Parietal lobe (tissue), 1 donor: ENCODE results near the gene ASB11. TPM values are rescaled to one million over a fixed set of nuclear protein-coding genes. Genes with fewer than 3 reads are reported as not detected.

Experiments used
- total RNA-seq: library from RNA; depleted of rRNA; stranded (reverse); fragments of >200 nt; gene quantifications from one replicate; pipeline ENCODE4 v1.2.3, GENCODE V29; 2014

The ASB11 gene, protein sequence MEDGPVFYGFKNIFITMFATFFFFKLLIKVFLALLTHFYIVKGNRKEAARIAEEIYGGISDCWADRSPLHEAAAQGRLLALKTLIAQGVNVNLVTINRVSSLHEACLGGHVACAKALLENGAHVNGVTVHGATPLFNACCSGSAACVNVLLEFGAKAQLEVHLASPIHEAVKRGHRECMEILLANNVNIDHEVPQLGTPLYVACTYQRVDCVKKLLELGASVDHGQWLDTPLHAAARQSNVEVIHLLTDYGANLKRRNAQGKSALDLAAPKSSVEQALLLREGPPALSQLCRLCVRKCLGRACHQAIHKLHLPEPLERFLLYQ
- not detected for total RNA-seq

DNA sequence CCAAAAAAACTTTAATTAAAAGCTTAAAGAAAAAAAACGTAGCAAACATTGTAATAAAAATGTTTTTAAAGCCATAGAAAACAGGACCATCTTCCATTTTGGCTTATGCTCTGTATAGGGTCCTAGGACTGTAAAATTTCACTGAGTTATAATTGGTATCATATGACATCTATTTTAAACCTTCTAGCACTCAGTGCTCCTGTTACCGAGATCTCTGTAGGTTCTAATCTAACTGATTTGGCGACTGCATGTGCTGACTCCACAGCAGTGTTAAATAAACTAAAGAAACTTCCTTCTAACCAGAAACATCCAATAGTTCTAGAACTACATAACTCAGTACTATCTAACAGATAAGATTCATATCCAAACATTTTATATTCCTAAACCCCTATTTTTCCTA is at the start of gene ASB11:
Gene ASB11 (minus strand): TSS at position 132 of the 400 bp plus-strand sequence. CDS start 35 bp downstream, at position 97.

DNA sequence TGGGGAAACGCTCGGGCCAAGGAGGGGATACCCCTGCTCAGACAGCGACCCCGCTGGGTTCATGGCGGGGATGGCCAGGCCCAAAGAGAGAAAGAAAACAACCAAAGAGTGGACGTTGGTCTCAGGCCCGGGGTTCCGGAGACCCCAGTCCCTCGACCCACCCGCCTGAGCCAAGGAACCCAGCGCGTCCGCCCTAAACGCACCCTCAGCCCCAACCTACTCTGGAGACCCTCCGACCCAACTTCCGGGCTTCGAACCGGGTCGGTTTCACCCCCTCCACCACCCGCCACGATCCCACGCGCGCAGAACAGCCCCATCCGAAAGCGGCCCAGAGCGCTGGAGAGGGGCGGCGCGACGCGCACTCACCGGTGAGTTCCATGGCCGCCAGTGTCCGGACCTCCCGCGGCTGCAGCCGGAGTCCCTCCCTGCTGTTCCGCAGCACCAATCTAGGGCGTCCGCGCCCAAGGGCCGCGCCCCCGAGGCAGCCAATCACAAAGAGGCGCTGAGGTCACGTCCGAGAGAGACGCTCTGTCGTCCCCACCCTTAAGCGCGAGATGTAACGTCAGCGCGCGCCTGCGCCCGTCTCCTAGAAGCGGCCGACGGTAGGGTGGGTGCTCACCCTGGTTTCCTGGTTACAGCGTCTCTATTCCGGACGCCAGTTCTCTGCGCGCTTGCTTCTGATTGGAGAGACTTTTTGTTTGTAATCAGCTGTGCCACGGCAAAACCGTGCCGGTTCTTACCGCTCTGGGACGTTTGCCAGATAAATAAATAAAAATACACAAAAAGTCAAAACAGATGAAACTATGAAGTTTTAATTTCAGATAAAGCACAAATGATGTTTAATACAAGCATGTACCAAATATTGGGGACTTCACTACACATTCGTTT is 19.9 kb upstream of the ASB11 start, which contains the start of gene PIGA:
Gene PIGA (minus strand): TSS at position 389 of the 888 bp plus-strand sequence. CDS start 3,593 bp downstream, outside the sequence.

GRCh38 chrX:15269618-15270521 is 45.6 kb downstream of the ASB11 start, which contains the start of gene ASB9:
TSS of gene ASB9 (minus strand) at chrX:15270083. CDS start at chrX:15269874, 209 bp downstream.

Other genes with a start within 250 kb of the ASB11 start
- 1.6 TPM for gene ASB9, start 45.6 kb downstream of the ASB11 start, total RNA-seq
- 21.0 TPM for gene PIGA, start 19.9 kb upstream of the ASB11 start, total RNA-seq
- not detected for gene VEGFD, start 68.8 kb upstream of the ASB11 start, total RNA-seq
- 2.8 TPM for gene PIR, start 177.7 kb upstream of the ASB11 start, total RNA-seq
- gene BMX, start 185.2 kb upstream of the ASB11 start, total RNA-seq: not detected